Cardiac fibroblast (primary cell): ENCODE data around the gene PEAK1.

ENCODE experiments used
- DNase-seq, 2 donors: peaks; one replicate each; pipeline versions ENCODE4 v3.0.0 to v3.0.0-alpha.2; 2010; ENCODE audit warnings: low read depth in 2 of 2
- H3K4me3 ChIP-seq, 2 donors: replicated peaks in 1 of 2; 1 replicate in 1 of 2; 2 replicates in 1 of 2; pipeline ENCODE4 v1.5.1; 2011; ENCODE audit warnings: low read depth in 2 of 2, low read length in 2 of 2, mild to moderate bottlenecking in 2 of 2, moderate library complexity in 1 of 2
- CTCF ChIP-seq: IDR thresholded peaks from one replicate; pipeline ENCODE4 v1.5.1; 2011; ENCODE audit warnings: low read depth, mild to moderate bottlenecking, low read length, inconsistent platforms

PEAK1 gene

GRCh38 chr15:77380033-77380432 is 39.9 kb downstream of the PEAK1 start:
- DNase-seq = no peak
- H3K4me3 ChIP-seq = no peak overlapping the region
- TF ChIP-seq CTCF = no peak

- no peak for DNase-seq
- no peak overlapping the region for H3K4me3 ChIP-seq
- TF ChIP-seq CTCF = no peak
Measured at GRCh38 chr15:77376770-77377169, 43.1 kb downstream of the PEAK1 start.

GRCh38 chr15:77375133-77375532 is 44.8 kb downstream of the PEAK1 start:
- no peak for DNase-seq
- no peak overlapping the region for H3K4me3 ChIP-seq
- TF ChIP-seq CTCF = no peak

GRCh38 chr15:77373441-77373840 is 46.5 kb downstream of the PEAK1 start:
- no peak for TF ChIP-seq CTCF
- DNase-seq = no peak
- H3K4me3 ChIP-seq = no peak overlapping the region

- no peak overlapping the region for H3K4me3 ChIP-seq
- no peak for TF ChIP-seq CTCF
- no peak for DNase-seq
Measured at GRCh38 chr15:77371850-77372563, 47.9 kb downstream of the PEAK1 start.

- peak; percentile 16 to 28 for DNase-seq
- no peak overlapping the region for H3K4me3 ChIP-seq
- no peak for TF ChIP-seq CTCF
Measured at GRCh38 chr15:77370580-77370979, 49.3 kb downstream of the PEAK1 start.

GRCh38 chr15:77369168-77369567 is 50.7 kb downstream of the PEAK1 start:
- peak in 1 of 2 donors; percentile 27 for DNase-seq
- H3K4me3 ChIP-seq = no peak overlapping the region
- TF ChIP-seq CTCF = no peak
